ENCODE results near the gene MTFR1L.

Gene MTFR1L

DNA sequence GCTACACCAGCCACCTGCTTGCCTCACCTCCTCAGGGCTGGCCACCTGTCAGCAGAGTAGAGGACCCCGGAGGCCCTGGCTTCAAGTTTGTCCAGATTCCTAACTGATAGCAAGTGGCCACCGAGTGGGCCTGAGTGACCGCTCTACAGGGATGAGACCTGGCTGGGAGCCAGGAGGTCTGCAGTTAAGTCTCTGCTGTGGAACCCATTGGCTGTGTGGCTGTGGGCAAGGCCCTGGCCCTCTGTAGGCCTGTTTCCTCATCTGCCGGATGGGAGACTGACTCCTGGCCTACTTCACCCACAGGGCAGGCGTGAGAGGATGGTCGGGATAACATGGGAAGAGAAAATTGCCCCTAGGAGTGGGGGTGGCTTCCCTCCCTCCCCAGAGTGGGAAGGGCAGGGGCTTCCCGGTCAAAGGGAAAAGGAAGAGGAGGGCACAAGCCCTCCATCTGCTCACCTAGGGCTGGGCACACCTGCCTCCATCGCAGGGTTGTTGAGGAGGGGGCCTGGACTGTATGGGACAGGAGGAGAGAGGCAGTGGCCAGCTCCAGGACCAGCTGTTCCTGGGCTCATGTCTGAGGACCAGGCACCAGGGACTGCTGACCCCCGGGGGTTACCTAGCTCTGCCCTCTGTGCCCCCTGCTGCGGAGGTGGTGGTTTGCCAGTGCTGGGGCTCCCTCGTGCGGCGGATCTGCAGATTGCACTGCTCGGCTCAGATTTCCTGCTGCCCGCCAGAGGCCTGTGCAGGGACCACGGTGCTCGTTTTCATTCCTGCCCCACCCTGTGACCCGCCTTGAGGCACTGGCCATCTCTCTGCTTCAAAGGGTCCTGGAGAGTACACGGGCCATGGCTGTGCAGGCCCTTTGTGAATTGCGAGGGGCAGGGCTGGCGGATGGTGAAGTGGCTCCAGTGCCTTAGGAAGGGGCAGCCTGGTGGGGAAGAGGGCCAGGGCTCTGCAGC lies 9.1 kb upstream of the MTFR1L start:
- DNase-seq, result peak; percentile 82
- H3K9me3 ChIP-seq (ENCODE audit: severe bottlenecking), result no peaks in the 10 kb centered on the region
- no peak overlapping the region for H3K27ac ChIP-seq
- no peak overlapping the region for H3K4me3 ChIP-seq (ENCODE audit: low read depth, low read length)
- H3K27me3 ChIP-seq (ENCODE audit: insufficient read depth, low read depth, severe bottlenecking), result no peaks in the 10 kb centered on the region
- peaks cover 19% of the 10 kb centered on the region for H3K36me3 ChIP-seq
- TF ChIP-seq, protein P1, sequence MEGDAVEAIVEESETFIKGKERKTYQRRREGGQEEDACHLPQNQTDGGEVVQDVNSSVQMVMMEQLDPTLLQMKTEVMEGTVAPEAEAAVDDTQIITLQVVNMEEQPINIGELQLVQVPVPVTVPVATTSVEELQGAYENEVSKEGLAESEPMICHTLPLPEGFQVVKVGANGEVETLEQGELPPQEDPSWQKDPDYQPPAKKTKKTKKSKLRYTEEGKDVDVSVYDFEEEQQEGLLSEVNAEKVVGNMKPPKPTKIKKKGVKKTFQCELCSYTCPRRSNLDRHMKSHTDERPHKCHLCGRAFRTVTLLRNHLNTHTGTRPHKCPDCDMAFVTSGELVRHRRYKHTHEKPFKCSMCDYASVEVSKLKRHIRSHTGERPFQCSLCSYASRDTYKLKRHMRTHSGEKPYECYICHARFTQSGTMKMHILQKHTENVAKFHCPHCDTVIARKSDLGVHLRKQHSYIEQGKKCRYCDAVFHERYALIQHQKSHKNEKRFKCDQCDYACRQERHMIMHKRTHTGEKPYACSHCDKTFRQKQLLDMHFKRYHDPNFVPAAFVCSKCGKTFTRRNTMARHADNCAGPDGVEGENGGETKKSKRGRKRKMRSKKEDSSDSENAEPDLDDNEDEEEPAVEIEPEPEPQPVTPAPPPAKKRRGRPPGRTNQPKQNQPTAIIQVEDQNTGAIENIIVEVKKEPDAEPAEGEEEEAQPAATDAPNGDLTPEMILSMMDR (IDR thresholded peaks at IDR 0.05; ENCODE audit: low read depth, low read length), result peak; percentile 95

DNA sequence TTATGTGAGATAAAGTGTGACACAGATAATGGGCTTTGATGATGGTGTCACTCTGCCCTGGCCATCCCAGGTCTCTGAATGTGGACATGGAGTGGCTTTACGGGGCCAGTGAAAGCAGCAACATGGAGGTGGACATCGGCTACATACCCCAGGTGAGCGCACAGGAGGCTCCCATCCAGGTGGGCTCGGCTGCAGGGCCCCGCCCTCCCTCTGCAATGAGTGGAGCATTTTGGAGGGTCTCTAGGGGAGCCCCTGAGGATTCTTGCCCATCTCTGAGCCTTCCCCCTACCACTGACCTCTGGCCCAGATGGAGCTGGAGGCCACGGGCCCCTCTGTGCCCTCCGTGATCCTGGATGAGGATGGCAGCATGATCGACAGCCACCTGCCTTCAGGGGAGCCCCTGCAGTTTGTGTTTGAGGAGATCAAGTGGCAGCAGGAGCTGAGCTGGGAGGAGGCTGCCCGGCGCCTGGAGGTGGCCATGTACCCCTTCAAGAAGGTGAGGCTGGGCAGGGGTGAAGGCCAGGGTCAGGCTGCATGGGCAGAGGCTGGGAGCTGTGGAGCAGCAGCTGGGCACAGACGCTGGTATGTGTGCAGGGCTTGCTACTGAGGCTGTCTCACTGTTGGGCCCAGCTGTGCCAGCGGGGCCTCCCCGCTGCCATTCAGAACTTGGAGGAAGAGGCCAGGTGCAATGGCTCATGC lies 8.2 kb upstream of the MTFR1L start:
- no peak overlapping the region for H3K4me3 ChIP-seq (ENCODE audit: low read depth, low read length)
- H3K27ac ChIP-seq, result no peak overlapping the region
- TF ChIP-seq, protein P1 (IDR thresholded peaks at IDR 0.05; ENCODE audit: low read depth, low read length), result no peak
- no peak for DNase-seq
- H3K36me3 ChIP-seq, result peaks cover 20% of the 10 kb centered on the region
- H3K27me3 ChIP-seq (ENCODE audit: insufficient read depth, low read depth, severe bottlenecking), result no peaks in the 10 kb centered on the region
- no peaks in the 10 kb centered on the region for H3K9me3 ChIP-seq (ENCODE audit: severe bottlenecking)

DNA sequence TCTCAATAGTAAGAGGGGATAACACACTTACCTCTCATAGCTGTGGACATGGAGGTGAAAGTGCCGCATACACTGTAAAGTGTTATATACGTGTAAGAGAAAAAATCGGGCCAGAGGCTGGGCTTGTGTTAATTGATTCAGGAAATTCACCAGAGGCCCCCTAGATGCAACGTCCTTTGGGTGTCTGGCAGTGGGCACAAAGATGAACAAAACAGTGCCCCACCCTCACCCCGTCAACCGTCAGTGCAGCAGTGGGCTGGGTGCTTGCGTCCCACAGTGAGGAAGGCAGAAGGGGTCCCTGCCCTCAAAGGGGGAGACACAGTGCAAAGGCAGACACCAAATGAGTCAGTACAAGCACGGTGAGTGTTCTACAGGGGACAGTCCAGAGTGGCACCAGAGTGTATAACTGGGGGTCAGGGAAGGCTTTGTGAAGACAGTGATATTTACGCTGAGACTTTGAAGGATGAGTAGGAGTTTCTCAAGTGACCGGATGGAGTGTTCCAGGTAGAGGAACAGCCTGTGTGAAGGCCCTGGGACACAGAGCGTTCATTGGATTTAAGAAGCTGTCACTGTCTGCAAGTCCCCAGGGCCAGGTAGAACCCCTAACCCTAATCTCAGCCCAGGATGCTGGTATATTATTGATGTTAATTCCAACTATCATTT lies 6.6 kb upstream of the MTFR1L start:
- no peak for DNase-seq
- H3K9me3 ChIP-seq (ENCODE audit: severe bottlenecking), result no peaks in the 10 kb centered on the region
- peaks cover 20% of the 10 kb centered on the region for H3K36me3 ChIP-seq

DNA sequence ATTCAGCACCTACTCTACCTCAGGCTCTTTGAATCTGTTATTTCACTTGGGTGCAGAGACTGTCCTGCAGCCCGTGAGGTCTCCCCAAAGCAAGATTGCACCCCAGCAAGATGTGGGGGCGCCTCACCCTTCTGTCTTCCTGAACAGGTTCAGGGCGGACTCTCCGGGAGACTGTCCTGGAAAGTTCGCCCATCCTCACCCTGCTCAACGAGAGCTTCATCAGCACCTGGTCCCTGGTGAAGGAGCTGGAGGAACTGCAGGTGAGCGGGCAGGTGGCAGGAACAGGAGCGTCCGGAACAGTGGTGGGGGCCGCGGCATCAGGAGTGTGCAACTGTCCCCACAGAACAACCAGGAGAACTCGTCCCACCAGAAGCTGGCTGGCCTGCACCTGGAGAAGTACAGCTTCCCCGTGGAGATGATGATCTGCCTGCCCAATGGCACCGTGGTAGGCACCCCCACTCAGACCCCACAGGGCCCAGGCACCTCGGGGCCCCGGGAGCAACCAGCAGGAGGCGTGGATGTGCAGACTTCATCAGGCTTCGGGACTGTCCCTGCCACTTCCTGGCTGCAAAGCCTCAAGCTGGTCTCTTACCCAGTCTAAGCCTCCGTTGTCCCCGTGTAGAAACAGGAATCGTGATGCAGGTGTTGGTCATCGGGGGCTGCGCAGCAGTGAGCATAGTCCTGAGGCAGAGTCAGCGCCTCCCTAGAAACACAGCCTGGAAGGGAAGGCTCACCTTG lies 5.9 kb upstream of the MTFR1L start:
- DNase-seq, result no peak
- H3K9me3 ChIP-seq (ENCODE audit: severe bottlenecking), result no peaks in the 10 kb centered on the region
- no peaks in the 10 kb centered on the region for H3K27me3 ChIP-seq (ENCODE audit: insufficient read depth, low read depth, severe bottlenecking)
- H3K4me3 ChIP-seq (ENCODE audit: low read depth, low read length), result no peak overlapping the region
- TF ChIP-seq, protein P1 (IDR thresholded peaks at IDR 0.05; ENCODE audit: low read depth, low read length), result peak; percentile 26; the same call in 1 of the 2 replicates
- no peak overlapping the region for H3K27ac ChIP-seq
- H3K36me3 ChIP-seq, result peaks cover 19% of the 10 kb centered on the region

More for the DNA sequence above, 6.6 kb upstream of the MTFR1L start:
- Histone ChIP-seq H3K4me3 (ENCODE audit: low read depth, low read length) (no peak overlapping the region), H3K27me3 (ENCODE audit: insufficient read depth, low read depth, severe bottlenecking) (no peaks in the 10 kb centered on the region), H3K27ac (no peak overlapping the region)
- TF ChIP-seq, protein P1 (IDR thresholded peaks at IDR 0.05; ENCODE audit: low read depth, low read length), result no peak

DNA sequence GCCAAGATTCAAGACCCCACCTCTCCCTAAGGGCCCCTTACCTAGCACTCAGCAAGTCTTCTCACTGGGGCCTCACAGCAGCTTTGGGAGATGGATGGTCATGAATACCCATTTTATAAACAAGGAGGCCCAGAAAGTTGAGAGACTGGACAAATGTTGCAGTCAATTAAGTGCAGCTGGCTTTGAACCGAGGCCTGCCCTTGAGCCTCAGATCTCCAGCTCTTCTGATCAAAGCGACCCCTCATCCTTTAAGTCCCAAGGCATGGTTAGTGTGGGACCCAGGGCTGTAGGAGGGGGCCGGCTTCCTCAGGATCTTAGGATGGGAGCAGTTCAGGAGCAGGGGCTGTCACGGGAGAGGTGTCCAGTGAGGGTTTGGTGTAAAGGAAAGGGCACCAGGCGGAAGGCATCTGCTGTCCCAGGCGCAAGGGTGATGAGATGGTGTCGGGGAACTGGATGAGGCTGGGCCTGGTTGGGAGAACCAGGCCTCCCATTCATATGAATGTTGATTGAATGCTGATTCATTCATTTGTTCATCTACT lies 5.1 kb upstream of the MTFR1L start:
- Histone ChIP-seq H3K27me3 (ENCODE audit: insufficient read depth, low read depth, severe bottlenecking) (no peaks in the 10 kb centered on the region), H3K36me3 (peaks cover 15% of the 10 kb centered on the region), H3K27ac (no peak overlapping the region), H3K4me3 (ENCODE audit: low read depth, low read length) (no peak overlapping the region), H3K9me3 (ENCODE audit: severe bottlenecking) (no peaks in the 10 kb centered on the region)
- DNase-seq, result no peak
- TF ChIP-seq, protein P1 (IDR thresholded peaks at IDR 0.05; ENCODE audit: low read depth, low read length), result no peak
